HepG2 (cell line): ENCODE data around the gene PTCH1. TPM values are rescaled to one million over a fixed set of nuclear protein-coding genes. Genes with fewer than 3 reads are reported as not detected.

ENCODE experiments used
- AKNA ChIP-seq: sonication (generic); formaldehyde crosslinking; IDR thresholded peaks from 2 replicates; pipeline ENCODE4 v1.4.0; 2020; ENCODE audit warnings: missing genetic modification reagents, borderline replicate concordance
- CHD4 ChIP-seq: fragments of 200-600 bp; sonication (generic); IDR thresholded peaks from 2 replicates; pipeline ENCODE4 v1.7.0; 2017; ENCODE audit warnings: mild to moderate bottlenecking, low read length, borderline replicate concordance
- FOXO4 ChIP-seq: sonication (generic); formaldehyde crosslinking; conservative IDR thresholded peaks from 2 replicates; pipeline ENCODE4 v1.8.1; 2023; ENCODE audit warnings: missing genetic modification reagents
- MTA3 ChIP-seq: sonication (generic); formaldehyde crosslinking; IDR thresholded peaks from 2 replicates; pipeline ENCODE4 v1.4.0; 2020; ENCODE audit warnings: missing genetic modification reagents
- PRDM10 ChIP-seq: sonication (generic); formaldehyde crosslinking; IDR thresholded peaks from 2 replicates; pipeline ENCODE4 v1.4.0; 2020; ENCODE audit warnings: low read depth, missing genetic modification reagents
- SPEN ChIP-seq: sonication (generic); formaldehyde crosslinking; IDR thresholded peaks from 2 replicates; pipeline ENCODE4 v1.5.1; 2020; ENCODE audit warnings: low read depth, mild to moderate bottlenecking, missing genetic modification reagents
- ZNF687 ChIP-seq: sonication (generic); formaldehyde crosslinking; IDR thresholded peaks from 2 replicates; pipeline ENCODE4 v1.5.1; 2020; ENCODE audit warnings: mild to moderate bottlenecking, missing genetic modification reagents, moderate library complexity
- ZNF709 ChIP-seq: sonication (generic); formaldehyde crosslinking; IDR thresholded peaks from 2 replicates; pipeline ENCODE4 v1.5.0; 2020; ENCODE audit warnings: mild to moderate bottlenecking, missing genetic modification reagents
- ZNF713 ChIP-seq: sonication (generic); formaldehyde crosslinking; IDR thresholded peaks from 2 replicates; pipeline ENCODE4 v1.4.0; 2020; ENCODE audit warnings: mild to moderate bottlenecking, missing genetic modification reagents
- ZNF784 ChIP-seq: sonication (generic); formaldehyde crosslinking; IDR thresholded peaks from 2 replicates; pipeline ENCODE4 v1.5.1; 2020; ENCODE audit warnings: missing genetic modification reagents, mild to moderate bottlenecking, borderline replicate concordance
- polyA plus RNA-seq, 8 experiments: library from polyadenylated mRNA; depleted of rRNA in 3 of 8; stranded (reverse) in 7 of 8; unstranded in 1 of 8; fragments of >200 nt; fragmentation: Illumina TruSeq in 4 of 8; extraction: Trizol in 4 of 8; gene quantifications; 2 replicates each; pipeline versions ENCODE4 v1.2.1 to v1.2.3, GENCODE V29; 2011 to 2016; ENCODE audit warnings: low read depth in 4 of 8, missing spikeins in 1 of 8, mixed read lengths in 1 of 8; ENCODE audit not compliant: insufficient read depth in 1 of 8
- total RNA-seq, 5 experiments: library from RNA; depleted of rRNA; stranded (reverse); fragments of >200 nt; fragmentation: Illumina TruSeq; extraction: Trizol; gene quantifications; 2 replicates each; pipeline ENCODE4 v1.2.3, GENCODE V29; 2016; ENCODE audit warnings: low read depth in 1 of 5

Gene PTCH1
- total and polyA plus RNA-seq, 2 of the 13 experiments (the other 11 are each of a cell fraction or from before 2014, with no cell fraction given) = 2.8 to 3.9 TPM

GRCh38 chr9:95508968-95509850, 7.6 kb downstream of the PTCH1 start (continued):
- TF ChIP-seq ZNF784 = no peak
- TF ChIP-seq ZNF687 (CRISPR knock-in tag) = peak; percentile 46; the same call in 1 of the 2 replicates
- TF ChIP-seq ZNF713 (CRISPR knock-in tag) = no peak
- no peak for TF ChIP-seq PRDM10 (CRISPR knock-in tag)
- no peak for TF ChIP-seq MTA3 (CRISPR knock-in tag)
- no peak for TF ChIP-seq SPEN
- TF ChIP-seq AKNA (CRISPR knock-in tag) = no peak
- TF ChIP-seq CHD4 = no peak
- TF ChIP-seq ZNF709 (CRISPR knock-in tag) = no peak
- TF ChIP-seq FOXO4 (CRISPR knock-in tag) = no peak
